HG03108 (cell line): ENCODE results near the gene PNLIP.

ENCODE experiments used
- ATAC-seq: cut with Tn5 transposase; IDR thresholded peaks from one replicate; pipeline ENCODE4 v1.9.1; 2021; ENCODE audit warnings: moderate library complexity; ENCODE audit not compliant: unreplicated experiment

The PNLIP gene

GRCh38 chr10:116612107-116612769 lies 66.5 kb downstream of the PNLIP start:
- no peak for ATAC-seq

- no peak for ATAC-seq
These were observed 67.7 kb downstream of the PNLIP start for GRCh38 chr10:116613471-116613870.

GRCh38 chr10:116614796-116615195 lies 69.1 kb downstream of the PNLIP start:
- ATAC-seq: no peak

- no peak for ATAC-seq
These were observed 69.6 kb downstream of the PNLIP start for GRCh38 chr10:116615199-116615776.
